GM18511 (cell line): ENCODE data around the gene MARCHF4.

Experiments
- ATAC-seq: cut with Tn5 transposase; IDR thresholded peaks from one replicate; pipeline ENCODE4 v1.9.1; 2021; ENCODE audit warnings: mild to moderate bottlenecking, moderate library complexity; ENCODE audit not compliant: unreplicated experiment

The MARCHF4 gene, protein sequence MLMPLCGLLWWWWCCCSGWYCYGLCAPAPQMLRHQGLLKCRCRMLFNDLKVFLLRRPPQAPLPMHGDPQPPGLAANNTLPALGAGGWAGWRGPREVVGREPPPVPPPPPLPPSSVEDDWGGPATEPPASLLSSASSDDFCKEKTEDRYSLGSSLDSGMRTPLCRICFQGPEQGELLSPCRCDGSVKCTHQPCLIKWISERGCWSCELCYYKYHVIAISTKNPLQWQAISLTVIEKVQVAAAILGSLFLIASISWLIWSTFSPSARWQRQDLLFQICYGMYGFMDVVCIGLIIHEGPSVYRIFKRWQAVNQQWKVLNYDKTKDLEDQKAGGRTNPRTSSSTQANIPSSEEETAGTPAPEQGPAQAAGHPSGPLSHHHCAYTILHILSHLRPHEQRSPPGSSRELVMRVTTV

DNA sequence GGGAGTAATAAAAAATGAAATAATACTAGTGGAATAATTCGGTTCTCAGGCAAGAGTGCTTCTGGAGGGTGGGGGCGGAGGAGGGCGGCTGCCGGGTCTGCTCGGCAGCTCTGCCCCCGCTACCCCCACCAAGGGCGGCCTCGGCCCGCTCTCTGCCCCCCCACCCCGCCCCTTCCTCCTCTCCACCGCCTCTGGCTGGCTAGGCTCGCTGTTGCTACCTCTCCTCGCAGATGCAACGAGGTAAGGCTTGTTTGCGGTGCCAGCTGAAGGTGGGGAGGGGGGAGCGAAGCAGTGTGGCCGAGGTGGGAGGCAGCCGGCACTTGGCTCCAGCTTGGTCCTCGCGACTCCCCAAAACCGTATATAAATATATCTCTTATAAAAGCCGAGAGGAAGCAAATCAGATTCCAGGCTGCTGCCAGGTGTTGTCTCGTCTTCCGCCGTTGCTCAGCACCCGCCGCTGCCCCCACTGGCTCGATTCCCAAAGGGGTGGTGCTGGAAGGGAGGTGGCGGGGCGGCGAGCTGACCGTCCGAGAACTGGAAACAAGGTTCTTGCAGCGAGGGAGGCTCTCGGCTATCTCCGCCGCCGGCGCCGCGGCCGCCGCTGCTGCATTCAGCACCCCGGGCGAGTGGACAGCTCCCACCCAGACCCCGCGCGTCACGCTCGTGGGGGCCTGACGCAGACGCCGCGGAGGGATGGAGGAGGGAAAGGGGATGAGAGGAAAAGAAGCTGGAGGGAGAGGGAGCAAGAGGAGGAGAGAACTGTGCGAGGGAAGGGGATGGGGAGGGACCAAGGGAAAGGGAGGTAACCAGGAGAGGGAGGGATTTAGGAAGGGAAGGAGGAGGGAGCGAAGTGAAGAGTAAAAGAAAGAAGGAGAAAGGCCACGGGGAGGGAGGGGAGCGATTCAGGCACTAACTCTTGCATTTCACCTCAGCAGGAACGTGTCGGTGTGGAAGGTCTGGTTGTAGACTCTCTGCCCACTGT is at the start of gene MARCHF4:
TSS of gene MARCHF4 (minus strand) at position 763 of the 982 bp plus-strand sequence. CDS start 2,223 bp downstream, outside the sequence.
- ATAC-seq = no peak

DNA sequence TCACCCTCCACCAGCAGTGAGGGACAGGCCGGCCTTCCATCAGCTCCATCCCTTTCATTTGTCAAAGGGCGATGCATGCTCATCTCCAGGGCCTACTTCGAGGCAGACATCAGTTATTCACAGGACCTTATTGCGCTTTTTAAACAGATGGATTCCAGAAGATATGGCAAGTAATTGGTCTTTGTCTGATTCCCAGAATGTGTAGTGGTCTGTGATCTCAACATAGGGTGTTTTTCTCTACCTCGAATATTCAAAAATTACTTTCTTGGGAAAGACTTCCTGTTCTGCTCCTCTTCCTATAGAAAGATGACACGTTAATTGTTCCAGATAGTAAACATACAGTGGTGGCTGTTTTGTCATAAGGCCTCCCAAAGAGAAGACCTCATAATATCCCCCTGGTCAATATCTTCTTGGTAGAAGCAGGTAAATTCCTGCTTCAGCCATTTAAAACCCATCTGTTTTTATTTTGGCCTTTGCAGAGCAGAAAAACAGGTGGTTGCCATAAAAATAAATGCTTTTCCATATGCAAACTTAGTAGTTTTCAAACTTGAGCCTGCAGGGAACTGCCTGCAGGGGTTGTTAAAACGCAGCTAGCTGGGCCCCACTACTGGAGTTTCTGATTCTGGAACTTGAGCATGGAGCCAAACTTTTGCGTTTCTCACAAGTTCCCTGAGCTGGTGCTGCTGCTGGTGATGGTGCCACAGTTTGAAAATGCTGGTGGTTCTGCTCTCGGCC is 48.3 kb upstream of the MARCHF4 start:
- no peak for ATAC-seq

DNA sequence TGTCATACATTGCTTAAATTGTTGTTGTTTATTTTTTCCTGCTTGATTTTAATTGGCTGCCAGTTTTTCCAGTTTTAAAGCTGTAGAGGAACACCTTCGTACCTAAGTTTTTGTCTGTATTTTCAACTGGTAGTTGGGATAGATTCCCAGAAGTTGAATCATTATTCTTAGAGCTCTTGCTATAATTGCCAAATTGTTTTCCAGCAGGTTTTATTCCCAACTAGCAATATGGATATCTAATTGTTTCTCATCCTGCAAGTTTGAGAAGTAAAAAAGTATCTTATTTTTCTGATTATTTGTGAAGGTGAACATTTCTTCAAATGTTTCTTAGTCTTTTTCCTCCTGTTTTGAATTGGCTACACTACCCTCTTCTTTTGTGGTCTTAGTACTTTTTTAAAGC is 46.7 kb upstream of the MARCHF4 start:
- no peak for ATAC-seq

DNA sequence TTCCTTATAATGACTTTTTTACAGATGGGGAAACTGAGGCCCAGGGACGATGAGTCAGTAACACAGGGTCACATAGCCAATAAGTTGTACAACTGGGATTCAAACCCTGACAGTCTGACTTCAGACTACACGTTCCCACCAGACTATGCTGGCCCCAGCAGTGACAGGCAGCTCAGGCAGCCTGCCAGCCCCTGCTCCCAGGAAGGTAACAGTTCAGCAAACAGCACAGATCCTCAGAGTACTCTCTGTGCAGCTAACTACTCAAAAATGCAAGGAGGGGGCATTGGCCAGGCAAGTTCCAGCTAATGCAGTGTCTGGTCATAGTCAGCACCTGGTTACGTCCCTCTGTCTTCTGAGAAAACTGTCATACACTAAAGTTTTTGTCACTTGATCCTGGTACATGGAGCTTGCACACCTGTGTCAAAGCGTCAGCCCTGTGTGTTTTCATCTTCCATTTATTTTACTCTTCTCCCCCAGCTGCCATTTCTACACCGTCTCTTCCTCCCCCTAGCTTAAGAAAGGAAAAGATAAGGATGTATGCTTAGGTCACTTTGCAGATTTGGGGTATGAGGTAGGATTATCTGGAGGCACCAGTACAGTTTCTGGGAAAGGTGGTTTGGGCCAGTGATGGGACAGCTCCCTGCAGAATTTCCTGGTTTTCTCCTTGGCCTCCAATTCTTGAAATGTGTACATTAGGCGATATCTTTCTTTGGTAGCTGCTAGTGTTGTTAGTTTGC is 44.5 kb upstream of the MARCHF4 start:
- ATAC-seq = no peak

DNA sequence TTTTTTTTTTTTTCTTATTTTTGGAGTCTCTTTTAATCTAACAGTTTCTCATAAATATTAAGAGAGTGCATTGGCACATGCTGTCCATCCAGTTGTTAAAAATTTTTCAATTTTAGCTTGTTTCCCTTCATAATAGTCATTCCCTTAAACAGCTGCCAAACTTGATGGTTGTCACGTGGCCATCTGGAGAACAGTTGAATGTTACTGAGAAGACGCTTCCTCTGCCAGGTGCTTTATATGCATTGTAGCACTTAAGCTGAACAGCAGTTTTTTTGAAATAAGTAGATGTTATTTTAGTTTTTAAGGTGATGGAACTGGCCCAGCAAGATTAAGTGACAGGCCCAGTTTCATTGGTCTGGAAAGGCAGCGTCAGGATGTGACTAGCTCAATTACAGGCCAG is 43.3 kb upstream of the MARCHF4 start:
- no peak for ATAC-seq

DNA sequence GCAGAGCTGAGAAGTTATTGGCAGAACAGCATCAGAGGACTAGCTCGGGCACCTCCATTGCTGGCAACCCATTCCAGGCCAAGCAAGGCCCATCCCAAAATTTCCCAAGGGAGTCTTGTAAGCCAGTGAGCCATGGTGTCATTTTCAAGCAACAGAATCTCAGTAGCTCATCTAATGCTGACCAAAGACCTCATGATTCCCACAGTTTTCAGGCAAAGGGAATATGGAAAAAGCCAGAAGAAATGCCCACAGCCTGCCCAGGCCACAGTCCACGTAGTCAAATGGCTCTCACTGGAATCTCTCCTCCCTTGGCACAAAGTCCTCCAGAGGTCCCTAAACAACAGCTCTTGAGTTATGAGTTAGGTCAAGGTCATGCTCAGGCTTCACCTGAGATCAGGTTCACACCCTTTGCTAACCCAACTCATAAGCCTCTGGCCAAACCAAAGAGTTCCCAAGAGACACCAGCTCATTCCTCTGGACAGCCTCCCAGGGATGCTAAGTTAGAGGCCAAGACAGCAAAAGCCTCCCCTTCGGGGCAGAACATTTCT is 42.6 kb upstream of the MARCHF4 start:
- no peak for ATAC-seq

DNA sequence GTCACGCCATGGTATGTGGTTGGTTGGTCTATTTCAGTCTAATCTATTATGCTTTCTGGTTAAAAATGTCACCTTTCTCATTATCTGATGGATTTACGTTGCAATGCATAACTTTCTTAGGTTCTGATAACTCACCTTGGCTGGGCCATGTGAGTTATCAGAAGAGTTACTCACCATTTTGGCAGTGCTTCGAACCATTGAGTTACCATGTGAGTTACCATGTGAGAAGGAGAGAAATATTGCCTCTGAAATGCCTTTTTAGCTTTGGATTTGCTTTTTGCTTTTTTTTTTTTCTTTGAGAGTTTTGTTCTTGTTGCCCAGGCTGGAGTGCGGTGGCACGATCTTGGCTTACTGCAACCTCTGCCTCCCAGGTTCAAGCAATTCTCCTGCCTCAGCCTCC is 41.6 kb upstream of the MARCHF4 start:
- ATAC-seq = no peak

DNA sequence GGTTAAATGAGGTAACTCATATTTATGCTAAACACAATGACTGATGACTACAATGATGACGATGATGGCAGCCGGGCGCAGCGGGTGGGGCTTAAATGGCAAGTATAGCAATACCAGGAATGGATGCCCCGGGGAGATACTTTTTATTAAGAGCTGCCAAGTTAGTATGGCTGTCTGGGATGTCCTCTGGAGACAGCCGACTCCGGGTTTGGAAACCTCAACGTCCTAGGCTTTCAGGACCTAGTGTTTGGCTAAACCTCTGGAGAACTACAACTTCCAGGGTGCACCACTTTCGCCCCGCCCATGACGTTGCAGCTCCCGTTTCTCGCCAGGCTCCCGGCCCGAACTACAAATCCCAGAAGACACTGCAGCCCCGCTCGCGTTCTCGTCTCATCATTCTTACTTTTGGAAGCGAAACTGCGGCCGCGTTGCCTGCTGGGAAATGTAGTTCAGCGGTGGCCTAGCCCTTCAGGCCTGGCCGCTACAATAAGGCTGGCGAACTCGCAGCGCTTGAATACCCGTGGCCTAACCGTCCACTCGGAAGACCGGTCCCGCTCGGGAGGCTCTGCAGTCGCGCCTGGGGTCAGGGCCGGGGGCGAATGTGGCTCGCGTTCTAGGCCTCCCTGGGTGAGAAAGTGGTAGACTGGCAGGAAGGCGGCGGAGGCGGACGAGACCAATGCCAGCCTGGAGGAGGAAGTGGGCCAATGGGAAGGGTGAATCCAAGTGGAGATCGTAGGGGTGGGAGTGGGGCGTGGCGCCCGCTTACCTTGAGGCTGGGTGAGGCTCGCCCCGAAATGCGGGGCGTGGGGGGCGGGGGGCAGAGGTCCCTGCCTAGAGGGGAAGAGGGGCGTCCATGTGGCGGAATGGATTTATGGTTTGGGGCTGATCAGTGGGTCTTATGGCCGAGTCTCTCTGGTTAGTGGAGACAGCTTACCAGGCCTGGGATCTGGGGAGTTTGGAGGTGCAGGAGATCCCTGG is 40.0 kb upstream of the MARCHF4 start, which contains the start of gene SMARCAL1:
TSS of gene SMARCAL1 (plus strand) at position 463 of the 978 bp plus-strand sequence. CDS start 2,221 bp downstream, outside the sequence.
- peak; percentile 90 for ATAC-seq

DNA sequence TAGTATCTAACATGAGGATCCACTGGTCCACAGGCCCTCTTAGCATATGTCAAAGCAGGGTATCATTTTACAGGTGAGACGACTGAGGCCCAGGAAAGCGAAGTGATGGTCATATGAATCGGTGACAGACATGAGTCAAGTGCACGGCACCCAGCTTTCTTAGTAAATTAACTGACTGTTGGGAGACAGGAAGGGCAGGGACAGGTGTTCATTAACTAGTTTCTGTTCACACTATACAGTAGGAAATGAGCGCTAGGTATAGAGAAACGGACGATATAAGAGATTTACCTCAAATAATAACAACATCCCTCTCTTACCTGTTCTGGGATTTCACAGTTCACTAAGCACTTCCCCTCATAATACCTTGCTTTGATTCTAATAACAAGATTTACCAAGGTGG is 38.3 kb upstream of the MARCHF4 start:
- ATAC-seq = no peak

DNA sequence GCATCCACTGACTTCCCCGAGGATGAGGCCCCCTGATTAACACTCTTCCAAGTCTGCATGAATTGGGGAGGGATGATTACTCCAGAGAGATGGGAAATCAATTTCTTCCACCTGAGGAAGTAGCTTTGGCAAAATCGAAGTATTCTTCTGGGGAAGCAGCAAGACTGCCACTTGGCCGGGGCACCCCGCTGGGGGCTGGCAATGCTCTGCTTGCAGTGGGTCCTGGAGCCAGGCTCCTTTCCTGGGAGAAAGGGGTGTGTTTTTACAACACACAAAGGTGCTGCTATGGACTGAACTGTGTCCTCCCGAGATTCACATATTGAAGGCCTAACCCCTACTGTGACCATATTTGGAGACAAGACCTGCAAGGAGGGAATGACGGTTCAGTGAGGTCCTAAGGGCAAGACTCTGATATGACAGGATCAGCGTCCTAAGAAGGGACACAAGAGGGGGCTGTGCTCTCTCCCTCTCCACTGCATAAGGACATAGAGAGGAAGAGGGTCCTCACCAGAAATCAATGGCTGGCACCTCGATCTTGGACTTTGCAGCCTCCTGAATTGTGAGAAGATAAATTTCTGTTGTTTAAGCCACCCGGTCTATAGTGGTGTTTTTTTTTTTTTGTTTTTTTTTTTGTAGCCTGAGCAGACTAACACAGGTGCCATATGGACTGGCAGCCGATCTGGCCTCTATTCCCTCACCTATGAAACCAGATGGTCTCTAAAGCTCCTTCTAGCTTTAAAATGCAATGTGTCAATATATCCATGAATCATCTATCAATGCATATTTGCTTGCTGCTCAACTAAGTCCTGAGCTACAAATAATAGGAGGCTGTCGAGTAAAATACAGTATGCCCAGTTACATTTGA is 36.4 kb upstream of the MARCHF4 start:
- ATAC-seq = no peak

DNA sequence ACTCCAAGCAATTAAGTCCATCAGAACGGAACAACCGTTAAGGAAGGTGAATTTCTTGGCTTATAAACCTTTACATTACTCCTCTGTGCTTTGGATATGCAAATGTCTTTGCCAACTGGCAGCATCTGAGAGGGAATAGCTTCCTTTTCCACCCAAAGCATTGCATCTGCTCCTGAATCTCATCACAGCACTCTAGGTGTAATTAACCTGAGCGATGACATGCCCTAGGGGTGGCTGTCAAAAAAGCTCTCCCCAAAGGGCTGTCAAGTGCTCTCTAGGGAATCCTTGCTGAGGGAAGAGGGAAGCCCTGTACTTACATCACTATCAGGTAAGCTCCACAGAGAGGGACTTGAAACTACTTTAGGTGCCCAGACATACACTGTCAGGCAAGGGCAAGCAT is 34.5 kb upstream of the MARCHF4 start:
- no peak for ATAC-seq

DNA sequence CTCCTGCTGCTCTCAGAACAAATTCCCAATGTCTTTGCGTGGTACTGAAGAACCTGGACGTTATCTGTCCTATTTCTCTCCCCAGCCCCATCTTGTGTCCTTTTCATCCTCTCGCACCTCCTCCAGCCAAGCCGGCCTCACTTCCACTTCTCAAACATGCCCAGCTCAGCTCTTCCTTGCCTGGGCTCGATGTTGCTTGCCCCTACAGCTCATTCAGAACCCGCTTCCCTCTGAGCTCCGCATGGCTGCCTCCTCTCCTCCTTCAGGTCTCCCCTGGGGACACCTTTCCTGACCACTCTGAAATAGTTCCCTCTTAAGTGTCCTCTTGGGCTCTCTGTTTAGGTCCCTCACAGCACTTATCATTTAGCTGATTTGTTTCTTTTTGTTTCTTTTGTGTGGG is 33.3 kb upstream of the MARCHF4 start:
- no peak for ATAC-seq

DNA sequence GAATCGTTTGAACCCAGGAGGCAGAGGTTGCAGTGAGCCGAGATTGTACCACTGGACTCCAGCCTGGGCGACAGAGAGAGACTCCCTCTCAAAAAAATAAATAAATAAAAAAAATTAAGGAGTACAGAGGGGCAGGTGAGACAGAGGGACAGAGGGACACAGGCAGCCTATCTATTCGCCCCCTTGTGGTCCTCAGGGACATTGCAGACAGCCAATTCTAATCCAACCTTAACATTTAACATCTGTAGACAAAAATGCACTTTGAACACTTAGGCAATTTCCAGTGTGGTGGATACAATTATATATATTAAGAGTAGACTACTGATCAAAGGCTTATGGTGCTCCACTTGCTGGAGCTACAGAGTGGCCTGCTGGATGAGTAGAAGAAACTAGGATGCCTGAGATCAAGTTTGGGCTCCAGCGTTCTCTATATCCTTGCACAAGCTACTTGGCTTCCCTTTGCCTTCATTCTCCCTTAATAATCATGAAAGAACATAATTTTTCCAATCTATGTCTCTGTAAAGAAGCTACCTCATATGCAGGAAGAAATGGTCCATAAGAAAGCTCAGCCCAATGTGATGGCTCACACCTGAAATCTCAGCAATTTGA is 31.8 kb upstream of the MARCHF4 start:
- ATAC-seq = no peak

DNA sequence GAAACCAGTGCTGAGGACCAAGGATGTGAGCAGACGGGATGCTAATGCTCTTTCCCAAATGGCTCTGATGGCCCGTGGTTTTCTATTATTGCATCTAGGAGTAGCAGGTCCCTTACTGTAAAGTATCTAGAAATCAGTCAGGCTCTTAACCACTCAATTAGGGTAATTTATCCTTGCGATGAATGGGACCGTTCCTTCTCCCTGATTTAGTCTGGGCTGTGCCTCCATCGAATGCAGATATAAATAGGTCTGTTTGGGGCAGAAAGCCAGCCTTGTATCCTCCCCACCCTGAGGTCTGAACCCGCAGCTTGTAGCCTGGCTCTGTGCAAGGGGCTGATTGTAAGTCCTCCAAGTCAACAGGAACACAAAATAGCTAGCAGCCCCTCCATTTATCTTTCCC is 30.5 kb upstream of the MARCHF4 start:
- ATAC-seq = no peak

DNA sequence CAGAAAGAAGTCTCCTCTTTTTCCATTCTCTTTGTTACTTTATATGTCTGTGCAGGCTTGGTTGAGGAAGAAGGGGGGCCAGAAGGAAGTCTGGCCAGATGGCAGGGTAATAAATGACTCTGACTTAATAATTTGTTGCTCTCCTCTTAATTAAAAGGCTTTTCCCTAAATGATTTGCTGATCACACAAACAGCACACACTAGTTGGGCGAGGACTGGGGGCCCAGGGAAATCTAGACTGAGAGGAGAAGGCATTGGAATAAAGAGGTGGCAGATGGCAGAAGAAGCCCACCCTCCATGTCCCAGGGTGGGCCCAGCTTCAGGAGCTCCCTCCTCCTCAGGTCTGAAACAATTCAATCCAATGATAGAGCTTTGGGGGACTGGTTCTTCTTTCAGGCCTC is 27.3 kb upstream of the MARCHF4 start:
- no peak for ATAC-seq

DNA sequence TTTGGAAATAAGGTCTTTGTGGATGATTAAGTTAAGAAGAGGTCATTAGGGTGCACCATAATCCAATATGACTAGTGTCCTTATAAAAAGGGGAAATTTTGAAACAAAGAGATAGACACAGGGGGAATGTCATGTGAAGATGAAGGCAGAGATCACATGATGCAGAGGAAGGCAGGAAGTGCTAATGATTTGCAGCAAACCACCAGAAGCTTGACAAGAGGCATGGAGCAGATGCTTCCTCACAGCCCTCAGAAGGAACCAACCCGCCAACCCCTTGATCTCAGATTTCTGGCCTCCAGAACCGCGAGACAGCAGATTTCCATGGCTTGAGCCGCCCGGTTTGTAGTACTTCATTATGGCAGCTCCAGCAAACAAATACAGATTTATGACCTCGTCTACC is 22.6 kb upstream of the MARCHF4 start:
- no peak for ATAC-seq
